Neural cell (in vitro differentiated cells): Measurements from ENCODE around the gene ATF6. TPM values are rescaled to one million over a fixed set of nuclear protein-coding genes. Genes with fewer than 3 reads are reported as not detected.

Experiments
- polyA plus RNA-seq: library from polyadenylated mRNA; depleted of rRNA; stranded (reverse); fragments of >200 nt; gene quantifications from 2 replicates; pipeline ENCODE4 v1.2.3, GENCODE V29; 2014
- small RNA-seq, 3 experiments: library from RNA; depleted of rRNA; stranded (forward); fragments of <200 nt; gene quantifications; one replicate each; pipeline ENCODE3, GENCODE V24; 2012

ATF6 gene
- polyA plus RNA-seq, 1 donor from 2014 or later: 16.6 TPM

Small RNAs within 50 kb of the gene (small RNA-seq; reads per million reads assigned to genes)
- 0 reads per million in 3 experiments for gene RN7SL466P

Other genes with a start within 250 kb of the ATF6 start
- 2.6 and 3.8 TPM in 2 replicates for gene HSPA6, start 241.8 kb upstream of the ATF6 start, polyA plus RNA-seq
- gene FCGR3A, start 216.5 kb upstream of the ATF6 start, polyA plus RNA-seq: not detected in 2 replicates
- gene FCGR3B, start 135.1 kb upstream of the ATF6 start, polyA plus RNA-seq: not detected in 2 replicates
- gene FCGR2B, start 103.2 kb upstream of the ATF6 start, polyA plus RNA-seq: not detected in 2 replicates
- gene FCRLA, start 59.1 kb upstream of the ATF6 start, polyA plus RNA-seq: not detected in 2 replicates
- 0.45 and 0.70 TPM in 2 replicates for gene FCRLB, start 44.8 kb upstream of the ATF6 start, polyA plus RNA-seq
- gene DUSP12, start 16.5 kb upstream of the ATF6 start, polyA plus RNA-seq: 183 and 209 TPM in 2 replicates